Liver (tissue), 3 donors: ENCODE data around the gene CEL.

Source experiments
- CTCF ChIP-seq: fragments of 150-350 bp; IDR thresholded peaks from 2 replicates; pipeline ENCODE4 v1.5.1; 2017; ENCODE audit warnings: improper control_type of control experiment, low read depth, low read length; ENCODE audit not compliant: missing input control
- EGR1 ChIP-seq, 2 donors: IDR thresholded peaks; 2 replicates each; pipeline ENCODE4 v1.6.1; 2016 to 2018; ENCODE audit warnings: antibody characterized with exemption in 2 of 2, low read depth in 2 of 2
- JUND ChIP-seq, 2 donors: IDR thresholded peaks; 2 replicates each; pipeline ENCODE4 v1.6.1; 2016; ENCODE audit warnings: antibody characterized with exemption in 2 of 2
- REST ChIP-seq: IDR thresholded peaks from 2 replicates; pipeline ENCODE4 v1.6.1; 2016; ENCODE audit warnings: antibody characterized with exemption, mild to moderate bottlenecking
- ZBTB33 ChIP-seq: IDR thresholded peaks from 2 replicates; pipeline ENCODE4 v1.6.1; 2016; ENCODE audit warnings: antibody characterized with exemption
- donor health status: healthy.
- donor health status: healthy.

GRCh38 chr9:133078486-133078885 is 16.7 kb downstream of the CEL start:
- TF ChIP-seq CTCF (no peak), ZBTB33 (no peak), EGR1 (IDR thresholded peaks at IDR 0.05; ENCODE audit: low read depth in 2 of 2) (no peak), REST (no peak), JUND (IDR thresholded peaks at IDR 0.05) (no peak)
